SK-N-SH treated with all-trans-retinoic acid at 6 μM for 48 hours (cell line): ENCODE data around the gene C19orf67.

Source experiments
- ESRRG ChIP-seq: fragments of 250-450 bp; sonication (Bioruptor Pico); IDR thresholded peaks from 2 replicates; pipeline ENCODE4 v1.6.1; 2021; ENCODE audit warnings: mild to moderate bottlenecking
- ISL1 ChIP-seq: fragments of 250-450 bp; sonication (Bioruptor Pico); IDR thresholded peaks from 2 replicates; pipeline ENCODE4 v2.1.2; 2022; ENCODE audit warnings: mild to moderate bottlenecking, moderate library complexity
- ZNF8 ChIP-seq: fragments of 450-650 bp; formaldehyde crosslinking; IDR thresholded peaks from 2 replicates; pipeline ENCODE4 v1.5.0; 2020; ENCODE audit warnings: mild to moderate bottlenecking, moderate library complexity
- TF ChIP-seq, protein P1 (sequence below): fragments of 250-450 bp; sonication (Bioruptor Pico); IDR thresholded peaks from 2 replicates; pipeline ENCODE4 v1.5.1; 2020; ENCODE audit warnings: low read depth, mild to moderate bottlenecking, moderate library complexity
- TF ChIP-seq, protein P2 (sequence below): fragments of 250-450 bp; sonication (Bioruptor Pico); IDR thresholded peaks from 2 replicates; pipeline ENCODE4 v1.8.0; 2020; ENCODE audit warnings: mild to moderate bottlenecking, moderate library complexity, borderline replicate concordance

DNA sequence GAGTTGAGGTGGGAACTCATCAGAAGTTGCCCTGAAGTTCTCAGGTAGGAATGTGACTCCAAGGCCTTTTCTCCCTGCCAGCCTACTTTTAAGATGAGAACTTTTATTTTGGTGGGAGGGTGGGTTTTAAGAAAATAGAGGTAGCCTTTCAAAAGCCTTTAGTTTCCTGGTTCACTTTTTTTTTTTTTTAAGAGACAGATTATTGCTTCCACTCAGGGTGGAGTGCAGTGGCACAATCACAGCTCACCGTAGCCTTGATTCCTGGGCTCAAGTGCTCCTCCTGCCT lies 3.0 kb downstream of the C19orf67 start:
- TF ChIP-seq ZNF8 (CRISPR knock-in tag), result no peak
- TF ChIP-seq, protein P1, sequence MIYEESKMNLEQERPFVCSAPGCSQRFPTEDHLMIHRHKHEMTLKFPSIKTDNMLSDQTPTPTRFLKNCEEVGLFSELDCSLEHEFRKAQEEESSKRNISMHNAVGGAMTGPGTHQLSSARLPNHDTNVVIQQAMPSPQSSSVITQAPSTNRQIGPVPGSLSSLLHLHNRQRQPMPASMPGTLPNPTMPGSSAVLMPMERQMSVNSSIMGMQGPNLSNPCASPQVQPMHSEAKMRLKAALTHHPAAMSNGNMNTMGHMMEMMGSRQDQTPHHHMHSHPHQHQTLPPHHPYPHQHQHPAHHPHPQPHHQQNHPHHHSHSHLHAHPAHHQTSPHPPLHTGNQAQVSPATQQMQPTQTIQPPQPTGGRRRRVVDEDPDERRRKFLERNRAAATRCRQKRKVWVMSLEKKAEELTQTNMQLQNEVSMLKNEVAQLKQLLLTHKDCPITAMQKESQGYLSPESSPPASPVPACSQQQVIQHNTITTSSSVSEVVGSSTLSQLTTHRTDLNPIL (CRISPR knock-in tag), result no peak
- TF ChIP-seq ESRRG, result no peak
- TF ChIP-seq, protein P2, sequence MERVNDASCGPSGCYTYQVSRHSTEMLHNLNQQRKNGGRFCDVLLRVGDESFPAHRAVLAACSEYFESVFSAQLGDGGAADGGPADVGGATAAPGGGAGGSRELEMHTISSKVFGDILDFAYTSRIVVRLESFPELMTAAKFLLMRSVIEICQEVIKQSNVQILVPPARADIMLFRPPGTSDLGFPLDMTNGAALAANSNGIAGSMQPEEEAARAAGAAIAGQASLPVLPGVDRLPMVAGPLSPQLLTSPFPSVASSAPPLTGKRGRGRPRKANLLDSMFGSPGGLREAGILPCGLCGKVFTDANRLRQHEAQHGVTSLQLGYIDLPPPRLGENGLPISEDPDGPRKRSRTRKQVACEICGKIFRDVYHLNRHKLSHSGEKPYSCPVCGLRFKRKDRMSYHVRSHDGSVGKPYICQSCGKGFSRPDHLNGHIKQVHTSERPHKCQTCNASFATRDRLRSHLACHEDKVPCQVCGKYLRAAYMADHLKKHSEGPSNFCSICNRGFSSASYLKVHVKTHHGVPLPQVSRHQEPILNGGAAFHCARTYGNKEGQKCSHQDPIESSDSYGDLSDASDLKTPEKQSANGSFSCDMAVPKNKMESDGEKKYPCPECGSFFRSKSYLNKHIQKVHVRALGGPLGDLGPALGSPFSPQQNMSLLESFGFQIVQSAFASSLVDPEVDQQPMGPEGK (CRISPR knock-in tag), result no peak
- TF ChIP-seq ISL1 (CRISPR knock-in tag), result no peak
